ENCODE measurements around the gene HBQ1.
"Not testable (repeated sequence)": the region's sequence is repeated elsewhere in the genome, so short reads cannot be mapped to it uniquely, and the experiment has no call there.

The HBQ1 gene

DNA sequence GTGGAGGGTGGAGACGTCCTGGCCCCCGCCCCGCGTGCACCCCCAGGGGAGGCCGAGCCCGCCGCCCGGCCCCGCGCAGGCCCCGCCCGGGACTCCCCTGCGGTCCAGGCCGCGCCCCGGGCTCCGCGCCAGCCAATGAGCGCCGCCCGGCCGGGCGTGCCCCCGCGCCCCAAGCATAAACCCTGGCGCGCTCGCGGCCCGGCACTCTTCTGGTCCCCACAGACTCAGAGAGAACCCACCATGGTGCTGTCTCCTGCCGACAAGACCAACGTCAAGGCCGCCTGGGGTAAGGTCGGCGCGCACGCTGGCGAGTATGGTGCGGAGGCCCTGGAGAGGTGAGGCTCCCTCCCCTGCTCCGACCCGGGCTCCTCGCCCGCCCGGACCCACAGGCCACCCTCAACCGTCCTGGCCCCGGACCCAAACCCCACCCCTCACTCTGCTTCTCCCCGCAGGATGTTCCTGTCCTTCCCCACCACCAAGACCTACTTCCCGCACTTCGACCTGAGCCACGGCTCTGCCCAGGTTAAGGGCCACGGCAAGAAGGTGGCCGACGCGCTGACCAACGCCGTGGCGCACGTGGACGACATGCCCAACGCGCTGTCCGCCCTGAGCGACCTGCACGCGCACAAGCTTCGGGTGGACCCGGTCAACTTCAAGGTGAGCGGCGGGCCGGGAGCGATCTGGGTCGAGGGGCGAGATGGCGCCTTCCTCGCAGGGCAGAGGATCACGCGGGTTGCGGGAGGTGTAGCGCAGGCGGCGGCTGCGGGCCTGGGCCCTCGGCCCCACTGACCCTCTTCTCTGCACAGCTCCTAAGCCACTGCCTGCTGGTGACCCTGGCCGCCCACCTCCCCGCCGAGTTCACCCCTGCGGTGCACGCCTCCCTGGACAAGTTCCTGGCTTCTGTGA lies 3.5 kb upstream of the HBQ1 start, which contains the start of gene HBA1:
HBA1 (plus strand) TSS at position 204 of the 906 bp plus-strand sequence; CDS start at position 241, 37 bp downstream.
- not testable (repeated sequence) for DNase-seq

DNA sequence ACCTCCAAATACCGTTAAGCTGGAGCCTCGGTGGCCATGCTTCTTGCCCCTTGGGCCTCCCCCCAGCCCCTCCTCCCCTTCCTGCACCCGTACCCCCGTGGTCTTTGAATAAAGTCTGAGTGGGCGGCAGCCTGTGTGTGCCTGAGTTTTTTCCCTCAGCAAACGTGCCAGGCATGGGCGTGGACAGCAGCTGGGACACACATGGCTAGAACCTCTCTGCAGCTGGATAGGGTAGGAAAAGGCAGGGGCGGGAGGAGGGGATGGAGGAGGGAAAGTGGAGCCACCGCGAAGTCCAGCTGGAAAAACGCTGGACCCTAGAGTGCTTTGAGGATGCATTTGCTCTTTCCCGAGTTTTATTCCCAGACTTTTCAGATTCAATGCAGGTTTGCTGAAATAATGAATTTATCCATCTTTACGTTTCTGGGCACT lies 2.9 kb upstream of the HBQ1 start:
- DNase-seq, result peak in 1 of 2 experiments; percentile 97

DNA sequence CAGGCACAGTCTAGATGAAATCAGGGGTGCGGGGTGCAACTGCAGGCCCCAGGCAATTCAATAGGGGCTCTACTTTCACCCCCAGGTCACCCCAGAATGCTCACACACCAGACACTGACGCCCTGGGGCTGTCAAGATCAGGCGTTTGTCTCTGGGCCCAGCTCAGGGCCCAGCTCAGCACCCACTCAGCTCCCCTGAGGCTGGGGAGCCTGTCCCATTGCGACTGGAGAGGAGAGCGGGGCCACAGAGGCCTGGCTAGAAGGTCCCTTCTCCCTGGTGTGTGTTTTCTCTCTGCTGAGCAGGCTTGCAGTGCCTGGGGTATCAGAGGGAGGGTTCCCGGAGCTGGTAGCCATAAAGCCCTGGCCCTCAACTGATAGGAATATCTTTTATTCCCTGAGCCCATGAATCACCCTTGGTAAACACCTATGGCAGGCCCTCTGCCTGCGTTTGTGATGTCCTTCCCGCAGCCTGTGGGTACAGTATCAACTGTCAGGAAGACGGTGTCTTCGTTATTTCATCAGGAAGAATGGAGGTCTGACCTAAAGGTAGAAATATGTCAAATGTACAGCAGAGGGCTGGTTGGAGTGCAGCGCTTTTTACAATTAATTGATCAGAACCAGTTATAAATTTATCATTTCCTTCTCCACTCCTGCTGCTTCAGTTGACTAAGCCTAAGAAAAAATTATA lies 2.1 kb upstream of the HBQ1 start:
- no peak for DNase-seq

DNA sequence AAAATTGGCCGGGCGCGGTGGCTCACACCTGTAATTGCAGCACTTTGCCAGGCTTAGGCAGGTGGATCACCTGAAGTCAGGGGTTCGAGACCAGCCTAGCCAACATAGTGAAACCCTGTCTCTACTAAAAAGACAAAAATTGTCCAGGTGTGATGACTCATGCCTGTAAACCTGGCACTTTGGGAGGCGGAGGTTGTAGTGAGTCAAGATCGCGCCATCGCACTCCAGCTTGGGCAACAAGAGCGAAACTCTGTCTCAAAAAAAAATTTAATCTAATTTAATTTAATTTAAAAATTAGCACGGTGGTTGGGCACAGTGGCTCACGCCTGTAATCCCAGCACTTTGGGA lies 1.6 kb upstream of the HBQ1 start:
- DNase-seq, result no peak

DNA sequence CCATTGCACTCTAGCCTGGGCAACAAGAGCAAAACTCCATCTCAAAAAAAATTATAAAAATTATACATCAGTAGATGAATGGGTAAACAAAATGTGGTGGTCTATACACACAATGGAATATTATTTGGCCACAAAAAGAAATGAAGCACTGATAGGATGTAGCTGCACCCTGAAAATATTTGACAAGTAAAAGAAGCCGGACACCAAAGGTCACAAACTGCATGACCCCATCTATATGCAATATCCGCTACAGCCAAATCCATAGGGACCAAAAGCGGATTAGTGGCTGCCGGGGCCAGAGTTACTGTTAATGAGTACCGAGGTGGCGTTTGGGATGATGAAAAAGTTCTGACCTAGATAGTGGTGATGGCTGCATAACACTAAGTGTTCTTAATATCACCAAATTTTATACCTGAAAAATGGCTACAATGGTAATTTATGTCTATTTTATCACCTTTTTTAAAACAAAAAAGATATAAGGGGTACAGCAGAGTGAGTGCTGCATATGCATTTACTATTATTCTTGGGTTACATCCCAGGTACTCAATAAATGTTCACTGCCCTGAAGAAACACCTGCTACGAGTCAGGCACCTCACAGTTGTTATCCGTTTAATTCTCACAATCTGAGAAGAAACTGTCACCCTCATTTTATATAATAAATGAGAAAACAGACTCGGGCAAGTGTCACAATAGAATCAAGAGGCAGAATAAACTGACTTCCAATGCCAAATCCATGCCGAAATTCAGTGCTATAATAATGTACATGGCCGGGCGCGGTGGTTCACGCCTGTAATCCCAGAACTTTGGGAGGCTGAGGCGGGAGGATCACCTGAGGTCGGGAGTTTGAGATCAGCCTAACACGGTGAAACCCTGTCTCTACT lies 807 bp upstream of the HBQ1 start:
- DNase-seq, result no peak

DNA sequence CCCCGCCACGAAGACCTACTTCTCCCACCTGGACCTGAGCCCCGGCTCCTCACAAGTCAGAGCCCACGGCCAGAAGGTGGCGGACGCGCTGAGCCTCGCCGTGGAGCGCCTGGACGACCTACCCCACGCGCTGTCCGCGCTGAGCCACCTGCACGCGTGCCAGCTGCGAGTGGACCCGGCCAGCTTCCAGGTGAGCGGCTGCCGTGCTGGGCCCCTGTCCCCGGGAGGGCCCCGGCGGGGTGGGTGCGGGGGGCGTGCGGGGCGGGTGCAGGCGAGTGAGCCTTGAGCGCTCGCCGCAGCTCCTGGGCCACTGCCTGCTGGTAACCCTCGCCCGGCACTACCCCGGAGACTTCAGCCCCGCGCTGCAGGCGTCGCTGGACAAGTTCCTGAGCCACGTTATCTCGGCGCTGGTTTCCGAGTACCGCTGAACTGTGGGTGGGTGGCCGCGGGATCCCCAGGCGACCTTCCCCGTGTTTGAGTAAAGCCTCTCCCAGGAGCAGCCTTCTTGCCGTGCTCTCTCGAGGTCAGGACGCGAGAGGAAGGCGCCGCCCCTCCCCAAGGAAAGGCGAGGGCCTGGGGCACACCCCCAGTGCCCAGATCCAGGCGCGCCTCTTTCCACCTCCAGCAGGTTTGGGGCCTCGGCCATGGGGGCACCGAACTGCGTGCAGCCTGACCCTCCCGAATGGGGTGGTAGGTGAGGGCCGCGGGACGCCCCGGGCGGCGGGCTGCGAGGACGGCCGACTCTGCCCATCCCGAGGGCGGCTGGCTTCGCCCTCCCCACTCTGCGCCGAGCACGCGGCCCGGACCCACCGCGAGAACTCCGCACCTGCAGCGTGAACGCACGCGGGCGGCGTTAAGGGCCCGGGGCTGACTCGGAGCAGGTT lies 664 bp downstream of the HBQ1 start:
- DNase-seq, result peak; percentile 14 to 22

DNA sequence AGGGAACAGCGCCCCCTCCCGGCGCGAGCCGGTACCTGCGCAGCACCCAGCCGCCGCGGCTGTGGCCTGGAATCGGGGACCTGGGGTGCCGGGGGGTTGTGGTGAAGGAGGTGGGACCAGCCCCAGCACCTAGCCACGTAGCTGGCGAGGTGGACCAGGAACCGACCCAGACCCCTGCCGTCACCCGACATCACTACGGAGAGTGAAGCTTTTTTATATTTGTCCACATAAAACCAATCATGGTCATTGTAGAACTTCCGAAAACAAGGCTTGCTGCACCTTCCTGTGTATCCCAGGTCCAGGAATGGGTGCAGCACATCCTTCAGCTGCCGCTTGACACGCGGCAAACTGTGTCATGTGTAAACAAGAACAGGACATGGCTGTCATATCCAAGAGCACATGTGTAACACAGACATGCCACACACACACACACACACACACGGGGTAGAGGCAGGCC lies 1.3 kb downstream of the HBQ1 start:
- DNase-seq, result no peak

DNA sequence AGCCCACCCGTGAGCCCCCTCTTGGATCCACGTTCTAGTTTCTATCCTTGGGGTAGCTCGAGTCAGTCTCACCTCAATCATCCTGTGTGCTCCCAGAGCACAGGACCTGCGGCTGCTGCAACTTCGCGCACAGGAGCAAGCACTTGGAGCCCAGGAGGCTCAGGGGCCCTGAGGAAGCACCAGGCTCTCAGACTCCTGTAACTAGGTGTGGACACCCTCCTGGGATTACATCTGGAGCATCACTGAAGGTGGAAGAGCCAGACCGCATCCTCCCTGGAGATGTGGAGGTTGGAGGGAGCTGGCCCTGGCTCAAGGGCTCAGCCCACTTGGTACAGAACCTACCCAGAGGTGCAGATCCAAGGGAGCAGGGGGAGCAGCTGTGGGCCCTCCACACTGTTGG lies 2.7 kb downstream of the HBQ1 start:
- DNase-seq, result no peak

DNA sequence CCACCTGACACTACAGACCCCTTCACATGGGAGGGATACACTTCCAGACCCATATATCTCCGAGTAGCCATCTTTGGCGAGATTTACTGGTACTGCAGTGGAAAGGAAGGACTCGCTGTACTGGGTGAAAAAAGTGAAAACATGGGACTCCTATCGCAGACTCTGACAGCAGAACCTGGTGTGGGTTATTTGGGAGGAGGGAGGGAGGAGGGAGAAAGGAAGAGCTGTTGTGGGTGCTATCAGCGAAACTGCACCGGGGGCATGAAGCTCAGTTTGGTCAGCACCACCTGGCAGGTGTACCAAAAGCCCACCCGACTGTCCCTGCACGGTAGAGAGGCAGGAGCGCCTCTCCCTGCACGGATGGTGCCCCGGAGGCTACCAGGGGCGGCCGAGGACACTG lies 5.0 kb downstream of the HBQ1 start:
- DNase-seq, result no peak

DNA sequence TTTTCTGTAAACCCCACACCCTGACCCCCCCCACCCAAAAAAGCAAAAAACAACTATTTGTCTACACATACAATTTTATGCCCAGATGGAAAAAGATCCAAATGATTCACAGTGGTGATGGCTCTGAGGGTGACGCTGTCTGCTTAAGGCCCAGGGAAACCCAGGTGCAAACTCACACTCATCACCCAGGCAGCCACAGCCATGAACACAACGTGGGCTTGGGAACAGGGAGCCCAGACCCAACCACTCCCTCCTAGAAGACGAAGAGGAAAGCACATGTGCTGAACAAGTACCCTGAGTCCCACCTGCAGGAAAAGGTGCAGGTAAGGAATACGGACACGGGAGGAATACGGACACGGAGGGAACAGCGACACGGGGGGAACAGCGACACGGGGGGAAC lies 5.4 kb downstream of the HBQ1 start:
- DNase-seq, result no peak

DNA sequence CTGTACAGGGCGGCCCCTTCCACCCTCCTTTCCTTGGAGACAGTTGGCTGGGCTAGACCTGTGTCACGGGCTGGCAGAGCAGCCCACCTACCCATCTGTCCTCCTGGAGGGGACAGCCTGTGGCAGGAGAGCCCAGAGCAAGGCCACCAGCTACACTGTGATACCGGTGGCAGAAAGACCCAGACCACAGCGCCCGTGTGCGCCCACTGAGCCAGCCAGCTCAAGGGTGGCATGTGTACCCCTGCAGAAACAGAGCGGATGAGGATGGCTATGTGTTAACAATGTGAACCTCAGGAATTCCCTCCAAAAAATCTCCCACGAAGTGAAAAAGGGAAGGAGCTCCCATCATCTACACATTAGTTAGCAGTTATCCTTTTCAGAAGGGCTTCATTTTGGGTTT lies 7.1 kb downstream of the HBQ1 start:
- no peak for DNase-seq

DNA sequence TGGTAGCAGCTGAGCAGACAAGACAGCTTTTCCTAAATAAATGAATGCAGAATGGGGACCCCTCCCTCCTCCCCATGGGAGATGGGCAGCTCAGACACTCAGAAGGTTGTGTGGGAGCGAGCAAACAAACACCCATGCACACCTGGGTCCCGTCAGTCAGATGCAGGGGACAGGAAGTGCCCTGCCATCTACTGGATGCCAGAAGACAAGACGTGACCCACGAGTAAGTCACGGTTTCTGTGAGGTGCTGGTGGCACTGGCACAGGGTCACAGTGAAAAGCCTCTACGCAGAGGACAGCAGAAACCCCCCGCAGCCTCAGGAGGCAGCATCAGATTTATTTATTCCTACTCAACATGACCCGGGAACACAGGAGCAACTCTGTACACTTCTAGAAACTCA lies 8.4 kb downstream of the HBQ1 start:
- DNase-seq, result no peak

DNA sequence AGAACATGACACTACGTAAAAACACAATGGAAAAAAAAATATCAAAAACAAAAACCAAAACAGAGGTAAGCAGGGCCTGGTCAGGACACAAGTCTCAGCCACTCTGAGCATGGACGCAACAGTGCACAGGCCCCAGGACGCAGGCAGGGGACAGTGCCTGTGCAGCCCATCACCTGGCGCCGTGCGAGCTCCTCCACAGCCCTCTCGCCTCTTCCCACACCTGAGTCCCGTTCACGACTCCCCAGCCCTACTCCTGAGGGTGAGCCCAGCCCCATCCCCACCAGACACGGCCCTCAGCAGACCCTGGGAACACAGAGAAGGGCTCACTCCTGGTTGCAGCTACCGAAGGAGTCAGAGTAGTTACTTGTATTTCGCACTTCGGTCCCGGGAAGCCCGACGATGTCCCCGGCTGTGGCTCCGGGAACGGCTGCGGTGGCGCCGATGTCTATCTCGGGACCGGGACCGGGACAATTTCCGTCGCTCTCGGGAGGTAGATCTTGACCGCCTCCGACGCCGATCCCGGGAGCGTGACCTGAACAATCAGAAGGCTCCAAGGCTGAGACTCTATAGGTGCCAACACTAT lies 9.4 kb downstream of the HBQ1 start:
- no peak for DNase-seq

DNA sequence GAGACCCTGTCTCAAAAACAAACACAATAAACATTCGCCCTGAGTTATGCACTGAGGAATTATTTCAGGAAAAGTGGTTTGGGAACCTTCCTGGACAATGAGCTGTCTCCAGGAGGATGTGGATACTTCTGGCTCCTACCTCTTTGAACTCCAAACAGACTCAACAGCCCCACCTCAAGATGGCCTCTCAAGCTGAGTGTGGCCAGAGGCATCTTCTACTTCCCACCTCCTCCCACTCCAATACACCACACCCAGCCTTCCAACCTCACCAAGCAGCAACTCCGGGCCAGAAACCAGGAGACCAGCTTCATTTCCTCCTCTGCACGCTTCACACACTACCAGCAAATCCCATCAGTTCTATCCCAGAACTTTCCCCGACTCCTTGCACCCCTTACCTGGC lies 11.6 kb downstream of the HBQ1 start:
- no peak for DNase-seq

DNA sequence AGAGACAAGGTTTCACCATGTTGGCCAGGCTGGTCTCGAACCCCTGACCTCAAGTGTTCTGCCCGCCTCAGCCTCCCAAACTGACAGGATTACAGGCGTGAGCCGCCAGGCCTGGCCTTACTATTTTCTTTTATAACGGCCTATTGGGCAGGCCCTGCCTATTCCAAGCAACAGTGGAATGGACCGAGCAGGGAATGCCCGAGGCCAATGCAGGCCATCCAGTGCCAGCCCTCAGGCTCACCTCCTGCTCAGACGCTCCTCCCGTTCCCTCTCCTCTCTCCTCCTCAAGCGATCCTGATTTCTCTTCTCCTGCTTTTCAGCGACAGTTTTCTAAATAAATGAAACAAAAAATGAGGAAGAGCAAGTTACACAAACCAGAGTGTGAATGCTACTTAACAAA lies 12.4 kb downstream of the HBQ1 start:
- DNase-seq, result no peak

DNA sequence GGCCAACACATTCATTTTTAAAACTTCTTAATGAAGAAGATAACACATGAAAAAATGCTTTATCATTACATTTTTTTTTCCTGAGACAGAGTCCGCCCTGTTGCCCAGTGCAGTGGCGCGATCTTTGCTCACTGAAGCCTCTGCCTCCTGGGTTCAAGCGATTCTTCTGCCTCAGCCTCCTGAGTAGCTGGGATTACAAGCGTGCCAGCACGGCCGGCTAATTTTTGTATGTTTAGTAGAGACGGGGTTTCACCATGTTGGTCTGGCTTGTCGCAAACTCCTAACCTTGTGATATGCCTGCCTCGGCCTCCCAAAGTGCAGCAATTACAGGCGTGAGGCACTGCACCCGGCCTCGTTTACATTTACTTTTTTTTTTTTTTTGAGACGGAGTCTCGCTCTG lies 13.2 kb downstream of the HBQ1 start:
- DNase-seq, result no peak

DNA sequence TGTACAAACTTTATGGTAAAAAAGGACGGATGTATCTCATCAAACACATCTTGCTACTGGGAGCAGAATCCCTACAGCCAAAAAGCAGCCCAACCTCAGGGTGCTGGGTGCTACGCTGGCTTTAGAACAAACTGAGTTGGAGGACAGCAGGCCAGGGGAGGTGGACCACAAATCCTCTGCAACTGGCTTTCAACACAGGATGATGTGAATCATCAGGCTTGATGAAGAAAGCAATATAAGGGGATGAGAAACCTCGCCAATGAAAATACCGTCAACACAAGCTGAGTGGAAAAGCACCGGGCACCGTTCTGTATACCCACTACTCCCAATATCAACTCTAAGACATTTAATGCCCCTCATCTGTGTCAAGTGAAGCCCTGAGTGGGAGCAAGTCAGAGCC lies 14.3 kb downstream of the HBQ1 start:
- no peak for DNase-seq

DNA sequence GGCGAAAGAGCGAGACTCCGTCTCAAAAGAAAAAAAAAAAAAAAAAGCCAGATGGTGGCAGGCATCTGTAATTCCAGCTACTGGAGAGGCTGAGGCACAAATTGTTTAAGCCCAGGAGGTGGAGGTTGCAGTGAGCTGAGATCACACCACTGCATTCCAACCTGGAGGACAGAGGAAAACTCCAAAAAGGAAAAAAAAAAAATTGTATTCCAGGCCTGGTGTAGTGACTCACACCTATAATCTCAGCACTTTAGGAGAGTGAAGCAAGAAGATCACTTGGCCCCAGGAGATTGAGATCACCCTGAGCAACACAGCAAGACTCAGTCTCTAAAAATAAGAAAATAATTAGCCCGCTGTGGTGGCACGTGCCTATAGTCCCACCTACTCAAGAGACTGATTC lies 20.1 kb downstream of the HBQ1 start:
- no peak for DNase-seq

DNA sequence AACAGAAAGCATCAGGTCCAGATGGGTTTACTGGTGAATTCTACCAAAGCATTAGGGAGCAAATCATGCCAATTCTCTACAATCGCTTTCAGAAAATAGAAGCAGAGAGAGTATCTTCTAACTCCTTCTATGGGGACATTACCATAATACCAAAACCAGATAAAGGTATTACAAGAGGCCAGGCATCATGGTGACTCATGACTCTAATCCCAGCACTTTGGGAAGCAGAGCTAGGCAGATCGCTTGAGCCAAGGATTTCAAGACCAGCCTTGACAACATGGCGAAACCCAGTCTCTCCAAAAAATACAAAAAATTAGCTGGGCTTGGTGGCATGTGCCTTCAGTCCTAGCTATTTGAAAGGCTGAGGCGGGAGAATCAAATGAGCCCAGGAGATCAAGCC lies 23.0 kb downstream of the HBQ1 start:
- no peak for DNase-seq

DNA sequence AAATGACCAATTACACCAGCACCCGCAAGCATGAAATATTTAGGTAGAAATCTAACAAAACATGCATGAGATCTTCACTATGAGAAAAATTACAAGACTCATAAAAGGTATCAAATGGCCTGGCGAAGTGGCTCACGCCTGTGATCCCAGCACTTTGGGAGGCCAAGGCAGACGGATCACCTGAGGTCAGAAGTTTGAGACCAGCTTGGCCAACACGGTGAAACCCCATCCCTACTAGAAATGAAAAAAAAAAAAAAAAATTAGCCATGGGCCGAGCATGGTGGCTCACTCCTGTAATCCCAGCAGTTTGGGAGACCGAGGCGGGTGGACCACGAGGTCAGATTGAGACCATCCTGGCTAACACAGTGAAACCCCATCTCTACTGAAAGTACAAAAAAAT lies 23.8 kb downstream of the HBQ1 start:
- DNase-seq, result not testable (repeated sequence)

DNA sequence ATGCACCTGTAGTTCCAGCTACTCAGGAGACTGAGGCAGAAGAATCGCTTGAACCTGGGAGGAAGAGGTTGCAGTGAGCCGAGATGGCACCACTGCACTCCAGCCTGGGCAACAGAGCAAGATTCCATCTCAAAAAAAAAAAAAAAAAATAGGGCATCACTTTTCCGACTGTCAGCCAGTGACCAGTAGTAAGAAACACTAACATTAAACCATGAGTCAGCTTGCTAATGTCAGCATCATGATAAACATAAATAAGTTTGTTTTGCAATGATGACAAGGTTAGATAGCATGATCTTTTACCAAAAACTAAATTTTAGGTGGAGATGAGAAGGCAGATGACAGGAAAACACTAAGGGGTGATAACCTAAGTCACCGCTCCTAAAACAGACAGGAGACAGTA lies 29.1 kb downstream of the HBQ1 start:
- not testable (repeated sequence) for DNase-seq

All from SW 1271 (cell line).